SK-N-MC (cell line): ENCODE measurements around the gene SYCN.

Experiments used
- EZH2 ChIP-seq: fragments of 200-600 bp; sonication (generic); IDR thresholded peaks from one replicate; pipeline ENCODE4 v1.6.1; 2017; ENCODE audit warnings: antibody characterized with exemption
- FOXP2 ChIP-seq: optimal IDR thresholded peaks from 2 replicates; pipeline ENCODE3; 2011; ENCODE audit warnings: mild to moderate bottlenecking, moderate library complexity; ENCODE audit not compliant: insufficient read depth; ENCODE audit errors: extremely low read length, control extremely low read depth
- POLR2AphosphoS5 ChIP-seq: IDR thresholded peaks from 2 replicates; pipeline ENCODE4 v1.6.1; 2012; ENCODE audit warnings: mild to moderate bottlenecking, low read depth, low read length, borderline replicate concordance

GRCh38 chr19:39164289-39164688 is 39.8 kb downstream of the SYCN start:
- TF ChIP-seq EZH2 = no peak
- TF ChIP-seq POLR2AphosphoS5 = no peak
- TF ChIP-seq FOXP2 = no peak
